Left ventricle myocardium inferior (tissue), 1 donor: ENCODE results near the gene VWF. TPM values are rescaled to one million over a fixed set of nuclear protein-coding genes. Genes with fewer than 3 reads are reported as not detected.

Experiments
- DNase-seq: peaks from one replicate; pipeline ENCODE4 v3.0.0-alpha.2; 2020
- H3K27ac ChIP-seq: fragments of 200-600 bp; replicated peaks from 2 replicates; pipeline ENCODE4 v1.8.0; 2021
- H3K27me3 ChIP-seq: fragments of 200-600 bp; 2 replicates; pipeline ENCODE4 v1.8.0; 2021; ENCODE audit warnings: low read depth
- H3K36me3 ChIP-seq: fragments of 200-600 bp; 2 replicates; pipeline ENCODE4 v1.8.0; 2021
- H3K4me1 ChIP-seq: fragments of 200-600 bp; 2 replicates; pipeline ENCODE4 v1.8.0; 2021
- H3K4me3 ChIP-seq: fragments of 200-600 bp; 2 replicates; pipeline ENCODE4 v1.8.0; 2021; ENCODE audit warnings: mild to moderate bottlenecking, moderate library complexity
- H3K9me3 ChIP-seq: fragments of 200-600 bp; replicated peaks from 2 replicates; pipeline ENCODE4 v1.8.0; 2021
- CTCF ChIP-seq: fragments of 200-600 bp; IDR thresholded peaks from 2 replicates; pipeline ENCODE4 v1.8.0; 2021; ENCODE audit warnings: antibody characterized with exemption, mild to moderate bottlenecking, borderline replicate concordance
- intact Hi-C: fragments of 100-400 bp; cut with micrococcal nuclease; formaldehyde crosslinking; loops from one replicate; pipeline ENCODE4 v1.11.0; 2022
- total RNA-seq: library from RNA; stranded (reverse); fragmentation: NEBNext Ultra II Directional; extraction: Animal tissue kit (Norgen Biotek cat#: 25700); gene quantifications from one replicate; pipeline ENCODE4 v1.2.1, GENCODE V29; 2021
- donor health status: DM: no; HTN: yes; CAD: no; lungs with severe emphysema.

The VWF gene
- total RNA-seq, 1 donor from 2014 or later: 250 TPM

- no peaks in the 10 kb centered on the region for H3K9me3 ChIP-seq
- H3K36me3 ChIP-seq: peaks cover 47% of the 10 kb centered on the region
- TF ChIP-seq CTCF: no peak
- peaks cover 9% of the 10 kb centered on the region for H3K27me3 ChIP-seq
- peaks cover 45% of the 10 kb centered on the region for H3K4me1 ChIP-seq
- H3K27ac ChIP-seq: peak overlapping the region; percentile 7
- no peak overlapping the region for H3K4me3 ChIP-seq
- intact Hi-C loops: no loop called here
- no peak for DNase-seq
These were observed 147.8 kb downstream of the VWF start for GRCh38 chr12:5976711-5977110.

- Histone ChIP-seq H3K4me1 (peaks cover 45% of the 10 kb centered on the region), H3K27ac (peak overlapping the region; percentile 7), H3K27me3 (peaks cover 9% of the 10 kb centered on the region), H3K9me3 (no peaks in the 10 kb centered on the region), H3K36me3 (peaks cover 47% of the 10 kb centered on the region), H3K4me3 (no peak overlapping the region)
- DNase-seq: no peak
- intact Hi-C loops: no loop called here
- no peak for TF ChIP-seq CTCF
These were observed 148.3 kb downstream of the VWF start for GRCh38 chr12:5976196-5976595.

GRCh38 chr12:5973461-5974115, 150.9 kb downstream of the VWF start:
- H3K27me3 ChIP-seq: no peaks in the 10 kb centered on the region
- H3K4me1 ChIP-seq: peaks cover 45% of the 10 kb centered on the region
- intact Hi-C loops: no loop called here
- no peak overlapping the region for H3K4me3 ChIP-seq
- peak overlapping the region; percentile 38 for H3K27ac ChIP-seq
- DNase-seq: no peak
- H3K9me3 ChIP-seq: no peaks in the 10 kb centered on the region
- no peak for TF ChIP-seq CTCF
- H3K36me3 ChIP-seq: peaks cover 54% of the 10 kb centered on the region

GRCh38 chr12:5972387-5972786, 152.1 kb downstream of the VWF start:
- Histone ChIP-seq H3K4me3 (no peak overlapping the region), H3K27ac (no peak overlapping the region), H3K4me1 (peaks cover 42% of the 10 kb centered on the region), H3K27me3 (no peaks in the 10 kb centered on the region), H3K9me3 (no peaks in the 10 kb centered on the region), H3K36me3 (peaks cover 63% of the 10 kb centered on the region)
- TF ChIP-seq CTCF: no peak
- no peak for DNase-seq
- intact Hi-C loops: no loop called here

- Histone ChIP-seq H3K27me3 (no peaks in the 10 kb centered on the region), H3K36me3 (peaks cover 63% of the 10 kb centered on the region), H3K9me3 (no peaks in the 10 kb centered on the region), H3K4me3 (no peak overlapping the region), H3K27ac (no peak overlapping the region), H3K4me1 (peaks cover 31% of the 10 kb centered on the region)
- no peak for DNase-seq
- intact Hi-C loops: no loop called here
- no peak for TF ChIP-seq CTCF
These were observed 153.1 kb downstream of the VWF start for GRCh38 chr12:5971194-5971850.
